Measurements from ENCODE around the gene ELL2.

- TF ChIP-seq EZH2 (IDR thresholded peaks at IDR 0.05; ENCODE audit: low read length) (no peak), CTCF (optimal IDR thresholded peaks at IDR 0.05 in 1 of 3, IDR thresholded peaks at IDR 0.05 in 1 of 3, conservative IDR thresholded peaks at IDR 0.05 in 1 of 3; ENCODE audit: extremely low read depth in 1 of 3, insufficient read depth in 2 of 3, low read length in 3 of 3) (no peak)
These were observed 51.9 kb downstream of the ELL2 start for GRCh38 chr5:95909738-95910137.
